ENCODE results near the gene NLGN1.

DNA sequence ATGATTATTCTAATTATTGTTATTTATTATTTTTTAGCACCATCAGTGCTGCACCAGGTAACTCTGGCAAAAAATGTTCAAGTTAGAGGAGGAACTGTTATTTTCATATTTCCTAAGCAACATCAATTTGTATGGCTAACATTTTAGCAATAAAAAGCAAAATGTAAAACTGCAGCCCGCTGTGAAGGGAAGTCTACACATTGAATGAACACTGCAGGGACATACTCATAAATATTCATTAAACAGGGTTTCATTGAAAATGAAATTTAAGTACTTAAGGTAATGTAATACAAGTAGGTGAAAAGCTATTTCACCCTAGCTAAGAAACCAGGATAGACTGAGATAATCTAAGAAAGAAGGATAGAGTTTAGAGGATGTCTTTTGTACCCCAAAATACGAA, 532.7 kb downstream of the NLGN1 start:
- TF ChIP-seq, protein P1, sequence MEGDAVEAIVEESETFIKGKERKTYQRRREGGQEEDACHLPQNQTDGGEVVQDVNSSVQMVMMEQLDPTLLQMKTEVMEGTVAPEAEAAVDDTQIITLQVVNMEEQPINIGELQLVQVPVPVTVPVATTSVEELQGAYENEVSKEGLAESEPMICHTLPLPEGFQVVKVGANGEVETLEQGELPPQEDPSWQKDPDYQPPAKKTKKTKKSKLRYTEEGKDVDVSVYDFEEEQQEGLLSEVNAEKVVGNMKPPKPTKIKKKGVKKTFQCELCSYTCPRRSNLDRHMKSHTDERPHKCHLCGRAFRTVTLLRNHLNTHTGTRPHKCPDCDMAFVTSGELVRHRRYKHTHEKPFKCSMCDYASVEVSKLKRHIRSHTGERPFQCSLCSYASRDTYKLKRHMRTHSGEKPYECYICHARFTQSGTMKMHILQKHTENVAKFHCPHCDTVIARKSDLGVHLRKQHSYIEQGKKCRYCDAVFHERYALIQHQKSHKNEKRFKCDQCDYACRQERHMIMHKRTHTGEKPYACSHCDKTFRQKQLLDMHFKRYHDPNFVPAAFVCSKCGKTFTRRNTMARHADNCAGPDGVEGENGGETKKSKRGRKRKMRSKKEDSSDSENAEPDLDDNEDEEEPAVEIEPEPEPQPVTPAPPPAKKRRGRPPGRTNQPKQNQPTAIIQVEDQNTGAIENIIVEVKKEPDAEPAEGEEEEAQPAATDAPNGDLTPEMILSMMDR (IDR thresholded peaks at IDR 0.05; ENCODE audit: low read length), result no peak
- no peak for TF ChIP-seq EZH2 (IDR thresholded peaks at IDR 0.05; ENCODE audit: borderline replicate concordance, low read length)

All from OCI-LY1 (cell line).